ENCODE measurements around the gene MTRF1.
"Not testable (repeated sequence)": the region's sequence is repeated elsewhere in the genome, so short reads cannot be mapped to it uniquely, and the experiment has no call there.

Gene MTRF1

DNA sequence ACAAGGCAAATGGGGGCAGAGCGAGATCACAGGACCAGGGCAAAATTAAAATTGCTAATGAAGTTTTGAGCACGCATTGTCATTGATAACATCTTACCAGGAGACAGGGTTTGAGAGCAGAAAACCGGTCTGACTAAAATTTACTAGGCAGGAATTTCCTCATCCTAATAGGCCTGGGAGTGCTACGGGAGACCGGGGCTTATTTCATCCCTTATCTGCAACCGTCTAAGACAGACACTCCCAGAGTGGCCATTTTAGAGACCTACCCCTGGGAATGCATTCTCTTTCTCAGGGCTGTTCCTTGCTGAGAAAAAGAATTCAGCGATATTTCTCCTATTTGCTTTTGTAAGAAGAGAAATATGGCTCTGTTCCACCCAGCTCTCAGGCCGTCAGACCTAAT lies 87.8 kb downstream of the MTRF1 start:
- not testable (repeated sequence) for H3K4me3 ChIP-seq (ENCODE audit: low read length in 2 of 2); H3K9ac ChIP-seq (ENCODE audit: low read length in 2 of 2); H3K9me3 ChIP-seq (ENCODE audit: control insufficient read depth in 2 of 2, low read length in 2 of 2); H3K27me3 ChIP-seq (ENCODE audit: control insufficient read depth in 1 of 2, insufficient read depth in 2 of 2, low read length in 2 of 2); H3K4me1 ChIP-seq (ENCODE audit: control insufficient read depth, insufficient read depth, low read length); H3K27ac ChIP-seq (ENCODE audit: low read length); H3K36me3 ChIP-seq (ENCODE audit: control insufficient read depth in 2 of 2, insufficient read depth in 2 of 2, low read length in 2 of 2)

All from stomach smooth muscle (tissue), 2 donors.